Peyer's patch (tissue), 4 donors: Measurements from ENCODE around the gene ADAMTSL4. TPM values are rescaled to one million over a fixed set of nuclear protein-coding genes. Genes with fewer than 3 reads are reported as not detected.
A peak's percentile ranks its signal among the peaks of the same experiment; 100 is the strongest.
"Not testable (repeated sequence)": the region's sequence is repeated elsewhere in the genome, so short reads cannot be mapped to it uniquely, and the experiment has no call there.

Source experiments
- DNase-seq, 3 donors: peaks; one replicate each; pipeline ENCODE4 v3.0.0-alpha.2; 2017 to 2019
- H3K27ac ChIP-seq, 4 donors: fragments of 200-600 bp; sonication (generic); one replicate each; pipeline ENCODE4 v1.5.1; 2016 to 2019
- H3K27me3 ChIP-seq, 2 donors: fragments of 200-600 bp; sonication (generic); one replicate each; pipeline ENCODE4 v1.5.1; 2019
- H3K36me3 ChIP-seq, 3 donors: fragments of 200-600 bp; sonication (generic); one replicate each; pipeline ENCODE4 v1.5.1; 2016 to 2019
- H3K4me1 ChIP-seq, 4 donors: fragments of 200-600 bp; sonication (generic); one replicate each; pipeline ENCODE4 v1.5.1; 2016 to 2019
- H3K4me3 ChIP-seq, 4 donors: fragments of 200-600 bp; sonication (generic); 1 replicate in 3 of 4; 2 replicates in 1 of 4; pipeline ENCODE4 v1.5.1; 2016 to 2019; ENCODE audit warnings: mild to moderate bottlenecking in 1 of 4
- H3K9me3 ChIP-seq, 4 donors: fragments of 200-600 bp; sonication (generic); one replicate each; pipeline ENCODE4 v1.5.1; 2016 to 2019; ENCODE audit warnings: mild to moderate bottlenecking in 1 of 4
- CTCF ChIP-seq, 6 experiments: fragments of 450-650 bp in 4 of 6; fragments of 200-600 bp in 2 of 6; sonication (generic) in 1 of 6; IDR thresholded peaks; one replicate each; pipeline ENCODE4 v1.5.1; 2017 to 2019; ENCODE audit warnings: antibody characterized with exemption in 6 of 6, mild to moderate bottlenecking in 3 of 6, moderate library complexity in 1 of 6
- POLR2A ChIP-seq, 2 donors: fragments of 450-650 bp; IDR thresholded peaks; one replicate each; pipeline ENCODE4 v1.5.1; 2017; ENCODE audit warnings: antibody characterized with exemption in 2 of 2, mild to moderate bottlenecking in 2 of 2, moderate library complexity in 2 of 2
- total RNA-seq, 4 donors: library from RNA; depleted of rRNA; stranded (reverse); fragments of >200 nt; gene quantifications; one replicate each; pipeline ENCODE4 v1.1.0, GENCODE V29; 2016

ADAMTSL4 gene
- total RNA-seq, 4 donors from 2014 or later = 2.3 to 28.9 (median 15.3) TPM

GRCh38 chr1:150567717-150568593, 18.7 kb downstream of the ADAMTSL4 start:
- no peaks in the 10 kb centered on the region for H3K9me3 ChIP-seq
- peaks cover 0 to 30% (median 0%) of the 10 kb centered on the region in 3 donors for H3K36me3 ChIP-seq
- H3K27ac ChIP-seq = peak overlapping the region; percentile 92 to 100 (median 98)
- peaks cover 15 to 100% (median 76%) of the 10 kb centered on the region in 4 donors for H3K4me1 ChIP-seq
- peak overlapping the region; percentile 9 to 45 (median 26) for H3K4me3 ChIP-seq
- no peaks in the 10 kb centered on the region for H3K27me3 ChIP-seq
- peak; percentile 75 to 87 (median 82) for DNase-seq
- TF ChIP-seq POLR2A (IDR thresholded peaks at IDR 0.05) (no peak), CTCF (IDR thresholded peaks at IDR 0.05) (peak in 3 of 6 experiments; percentile 9 to 16 (median 10))

DNA sequence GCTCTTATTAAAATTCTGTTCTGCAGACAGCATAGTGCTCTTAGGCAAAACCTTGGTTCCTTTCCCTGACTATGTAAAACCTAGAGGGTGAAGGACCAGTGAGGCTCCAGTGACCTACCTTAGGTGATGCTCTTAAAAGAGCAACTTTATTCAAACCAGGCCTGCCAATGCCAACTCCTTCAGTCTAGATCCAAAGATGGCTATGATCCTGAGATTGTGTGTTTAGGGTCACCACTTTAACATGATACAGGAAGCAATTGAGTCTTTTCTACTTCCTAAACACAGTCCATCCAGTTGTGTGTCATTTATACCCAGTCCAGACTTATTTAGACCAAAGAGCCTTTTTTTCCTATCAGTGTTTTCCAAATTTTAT, 19.4 kb downstream of the ADAMTSL4 start:
- no peak for DNase-seq

DNA sequence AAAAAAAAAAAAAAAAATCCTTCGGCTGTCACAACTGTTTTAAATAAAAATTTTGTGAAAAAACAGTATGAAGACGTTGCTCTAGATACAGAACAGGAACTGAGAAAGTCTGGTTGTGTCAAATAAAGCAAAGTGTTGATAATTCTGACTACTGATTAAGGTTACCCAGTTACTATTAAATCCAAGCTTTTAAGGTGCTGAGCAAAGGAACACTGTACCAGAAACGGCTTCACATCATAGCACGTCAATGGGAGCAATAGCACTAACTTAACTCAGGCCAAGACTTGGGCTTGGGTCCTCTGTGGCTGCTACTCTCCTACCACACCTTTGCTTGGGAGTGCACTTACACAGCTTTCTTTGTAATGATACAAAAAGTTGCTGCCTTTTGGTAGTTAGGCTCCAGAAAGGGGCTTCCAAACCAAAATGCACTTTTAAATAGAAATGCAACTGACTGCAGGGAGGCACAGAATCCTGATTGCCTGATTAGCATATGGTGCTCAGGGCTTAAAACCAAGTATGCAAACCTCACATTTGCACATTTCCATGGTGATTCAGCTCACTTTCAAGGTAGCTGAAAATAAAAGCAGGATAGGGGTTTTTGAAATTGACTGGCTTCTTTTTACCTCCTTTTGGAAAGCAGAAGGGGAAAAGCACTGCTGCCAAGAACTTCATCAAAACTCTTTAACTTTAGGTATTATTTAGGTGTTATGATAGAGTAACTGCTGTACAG, 23.9 kb downstream of the ADAMTSL4 start:
- TF ChIP-seq POLR2A (IDR thresholded peaks at IDR 0.05) (no peak), CTCF (IDR thresholded peaks at IDR 0.05) (no peak)
- DNase-seq = peak in 1 of 3 donors; percentile 43

More for the DNA sequence above, 19.4 kb downstream of the ADAMTSL4 start:
- Histone ChIP-seq H3K27ac (peak overlapping the region; percentile 92 to 100 (median 98)), H3K36me3 (peaks cover 0 to 37% (median 0%) of the 10 kb centered on the region in 3 donors), H3K4me3 (peak overlapping the region in 3 of 4 donors; percentile 20 to 45 (median 31)), H3K27me3 (no peaks in the 10 kb centered on the region), H3K9me3 (no peaks in the 10 kb centered on the region), H3K4me1 (peaks cover 16 to 100% (median 78%) of the 10 kb centered on the region in 4 donors)
- no peak for TF ChIP-seq CTCF (IDR thresholded peaks at IDR 0.05)
- no peak for TF ChIP-seq POLR2A (IDR thresholded peaks at IDR 0.05)

DNA sequence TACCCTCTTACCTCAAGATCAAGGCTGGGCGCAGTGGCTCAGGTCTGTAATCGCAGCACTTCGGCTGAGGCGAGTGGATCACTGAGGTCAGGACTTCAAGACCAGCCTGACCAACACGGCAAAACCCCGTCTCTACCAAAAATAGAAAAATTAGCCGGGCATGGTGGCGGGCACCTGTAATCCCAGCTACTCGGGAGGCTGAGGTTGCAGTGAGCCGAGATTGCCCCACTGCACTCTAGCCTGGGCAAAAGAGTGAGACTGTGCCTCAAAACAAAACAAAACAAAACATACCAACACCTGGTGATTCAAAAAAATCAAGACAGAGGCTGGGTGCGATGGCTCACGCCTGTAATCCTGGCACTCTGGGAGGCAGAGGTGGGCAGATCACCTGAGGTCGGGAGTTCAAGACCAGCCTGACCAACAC, 24.5 kb downstream of the ADAMTSL4 start:
- H3K36me3 ChIP-seq = peaks cover 0 to 84% (median 0%) of the 10 kb centered on the region in 3 donors
- peak overlapping the region in 3 of 4 donors; percentile 12 to 89 (median 30) for H3K4me3 ChIP-seq
- H3K9me3 ChIP-seq, H3K27me3 ChIP-seq: not testable (repeated sequence)
- H3K27ac ChIP-seq = peak overlapping the region; percentile 45 to 100 (median 78)
- DNase-seq = peak in 2 of 3 donors; percentile 34 to 46
- peaks cover 3 to 71% (median 46%) of the 10 kb centered on the region in 4 donors for H3K4me1 ChIP-seq

More for the DNA sequence above, 23.9 kb downstream of the ADAMTSL4 start:
- H3K4me3 ChIP-seq = peak overlapping the region in 3 of 4 donors; percentile 12 to 89 (median 30)
- peak overlapping the region; percentile 51 to 100 (median 78) for H3K27ac ChIP-seq
- H3K4me1 ChIP-seq = peaks cover 3 to 77% (median 50%) of the 10 kb centered on the region in 4 donors
- peaks cover 0 to 80% (median 0%) of the 10 kb centered on the region in 3 donors for H3K36me3 ChIP-seq
- no peaks in the 10 kb centered on the region for H3K9me3 ChIP-seq
- no peaks in the 10 kb centered on the region for H3K27me3 ChIP-seq

DNA sequence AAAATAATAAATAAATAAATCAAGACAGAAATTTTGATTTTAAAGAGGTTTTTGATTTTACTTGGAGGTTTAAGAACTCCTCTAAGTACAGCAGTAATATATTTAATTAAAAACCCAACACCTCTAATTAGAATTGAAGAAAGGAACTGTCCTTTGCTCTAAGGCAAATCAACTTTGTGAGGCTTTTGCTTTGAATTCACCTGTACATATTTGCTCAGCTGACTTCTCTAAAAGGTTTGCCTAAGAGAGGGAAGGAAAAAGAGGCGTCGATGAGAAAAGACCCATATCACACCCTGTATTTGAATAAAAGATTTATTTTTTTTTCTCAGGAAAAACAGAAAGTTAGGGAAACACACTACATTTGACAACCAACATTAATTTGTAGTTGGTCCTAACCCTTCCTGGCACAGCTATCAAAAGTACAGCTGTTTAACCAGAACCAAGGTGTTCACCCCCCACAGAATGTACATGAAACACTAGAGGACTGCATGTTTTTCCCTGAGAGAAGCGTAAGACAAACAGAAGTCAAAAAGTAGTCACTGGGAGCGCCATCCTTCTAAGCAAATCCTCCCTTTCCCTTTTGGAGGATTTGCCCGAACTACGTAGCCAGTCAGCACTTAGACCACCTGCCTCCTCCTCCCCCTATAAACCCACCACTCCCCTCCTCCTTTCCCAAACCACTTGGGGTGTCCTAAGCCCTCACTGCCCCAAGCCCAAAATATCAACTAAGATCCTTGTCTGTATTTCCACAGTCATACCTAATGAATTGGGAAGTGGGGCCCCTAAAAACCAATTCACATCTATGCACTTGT, 25.3 kb downstream of the ADAMTSL4 start:
- H3K9me3 ChIP-seq = no peaks in the 10 kb centered on the region
- peak overlapping the region in 3 of 4 donors; percentile 81 to 89 (median 88) for H3K4me3 ChIP-seq
- DNase-seq = peak in 2 of 3 donors; percentile 19 to 35
- peak overlapping the region; percentile 55 to 100 (median 98) for H3K27ac ChIP-seq
- no peak for TF ChIP-seq POLR2A (IDR thresholded peaks at IDR 0.05)
- TF ChIP-seq CTCF (IDR thresholded peaks at IDR 0.05) = no peak
- H3K27me3 ChIP-seq = no peaks in the 10 kb centered on the region
- peaks cover 0 to 84% (median 0%) of the 10 kb centered on the region in 3 donors for H3K36me3 ChIP-seq
- peaks cover 3 to 63% (median 38%) of the 10 kb centered on the region in 4 donors for H3K4me1 ChIP-seq
